Measurements from ENCODE around the gene TMEM72. TPM values are rescaled to one million over a fixed set of nuclear protein-coding genes. Genes with fewer than 3 reads are reported as not detected.

Gene TMEM72
- total RNA-seq, 2 donors from 2014 or later, result 1.6 TPM; not detected in 1

DNA sequence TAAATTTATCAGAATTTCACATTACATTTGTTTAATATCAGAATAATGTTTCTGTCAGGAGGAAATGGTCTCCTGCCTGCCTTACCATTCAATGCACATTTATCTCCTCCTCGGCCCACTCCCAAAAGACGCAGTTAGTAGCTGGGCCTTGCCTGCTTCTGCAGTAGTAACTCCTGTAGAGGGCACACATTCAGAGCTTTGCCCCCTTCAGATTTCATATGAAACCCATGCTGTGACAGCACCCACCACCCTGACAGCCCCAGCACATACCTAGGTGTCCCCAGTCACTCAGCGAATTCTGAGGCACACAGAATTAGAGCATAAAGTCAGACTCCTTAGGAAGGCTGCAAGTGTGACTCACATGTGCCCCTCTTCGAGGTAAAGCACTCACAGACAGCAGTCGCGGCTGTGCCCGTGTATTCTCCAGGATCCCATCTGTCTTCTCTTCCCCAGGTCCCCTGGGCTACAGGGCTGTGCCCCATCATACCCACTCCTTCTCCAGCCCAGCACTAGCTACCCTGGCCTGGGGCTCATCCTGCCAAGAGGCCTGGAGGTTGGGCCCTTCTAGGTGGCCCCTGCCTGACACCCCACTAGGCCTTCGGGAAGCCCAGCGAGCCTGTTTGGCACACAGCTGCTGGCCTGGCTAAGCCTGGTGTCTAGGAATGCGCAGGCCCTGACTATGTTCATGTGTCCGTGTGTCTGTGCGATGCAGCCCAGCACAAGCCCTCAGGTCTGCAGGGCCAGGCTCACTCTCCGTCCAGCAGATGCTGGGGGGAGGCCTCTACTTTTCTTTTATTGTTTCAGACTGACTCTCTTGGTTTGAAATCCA is 72.1 kb downstream of the TMEM72 start:
- H3K36me3 ChIP-seq, result no peaks in the 10 kb centered on the region
- no peaks in the 10 kb centered on the region for H3K9me3 ChIP-seq
- intact Hi-C loops (cut with DNase I), result no loop called here
- TF ChIP-seq CTCF (IDR thresholded peaks at IDR 0.05), result no peak
- TF ChIP-seq POLR2A (IDR thresholded peaks at IDR 0.05), result no peak
- no peak for DNase-seq (ENCODE audit: low spot score)
- peaks cover 20% of the 10 kb centered on the region for H3K4me1 ChIP-seq (replicated peaks)
- H3K27ac ChIP-seq, result no peak overlapping the region
- WGBS, result 90% methylated on average over 13 of the region's 13 CpGs
- no peak overlapping the region for H3K4me3 ChIP-seq
- no peaks in the 10 kb centered on the region for H3K27me3 ChIP-seq (replicated peaks; ENCODE audit: insufficient read depth)

DNA sequence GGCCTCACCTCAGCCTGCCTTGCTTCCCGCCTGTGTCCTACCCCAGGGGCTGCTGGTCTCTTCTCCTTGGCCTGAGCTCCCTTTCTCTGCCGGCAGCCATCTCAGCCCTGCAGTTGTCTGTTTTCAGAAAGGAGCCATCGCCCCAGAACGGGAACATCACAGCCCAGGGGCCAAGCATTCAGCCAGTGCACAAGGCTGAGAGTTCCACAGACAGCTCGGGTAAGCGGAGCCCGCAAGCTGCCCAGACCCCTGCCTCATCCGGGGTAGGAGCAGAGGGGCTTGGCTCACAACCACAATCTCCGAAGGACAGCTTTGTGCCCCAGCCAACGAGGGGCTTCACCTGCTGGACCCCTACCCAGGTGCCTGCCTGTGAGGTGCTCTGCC is 72.8 kb downstream of the TMEM72 start:
- H3K4me1 ChIP-seq (replicated peaks), result peaks cover 19% of the 10 kb centered on the region
- H3K27ac ChIP-seq, result no peak overlapping the region
- H3K27me3 ChIP-seq (replicated peaks; ENCODE audit: insufficient read depth), result no peaks in the 10 kb centered on the region
- TF ChIP-seq POLR2AphosphoS5 (IDR thresholded peaks at IDR 0.05), result no peak
- TF ChIP-seq POLR2A (IDR thresholded peaks at IDR 0.05), result no peak
- no peak for TF ChIP-seq CTCF (IDR thresholded peaks at IDR 0.05)
- intact Hi-C loops (cut with DNase I), result no loop called here
- H3K4me3 ChIP-seq, result no peak overlapping the region
- no peaks in the 10 kb centered on the region for H3K9me3 ChIP-seq
- no peaks in the 10 kb centered on the region for H3K36me3 ChIP-seq
- DNase-seq (ENCODE audit: low spot score), result no peak
- 93% methylated on average over 10 of the region's 10 CpGs for WGBS

DNA sequence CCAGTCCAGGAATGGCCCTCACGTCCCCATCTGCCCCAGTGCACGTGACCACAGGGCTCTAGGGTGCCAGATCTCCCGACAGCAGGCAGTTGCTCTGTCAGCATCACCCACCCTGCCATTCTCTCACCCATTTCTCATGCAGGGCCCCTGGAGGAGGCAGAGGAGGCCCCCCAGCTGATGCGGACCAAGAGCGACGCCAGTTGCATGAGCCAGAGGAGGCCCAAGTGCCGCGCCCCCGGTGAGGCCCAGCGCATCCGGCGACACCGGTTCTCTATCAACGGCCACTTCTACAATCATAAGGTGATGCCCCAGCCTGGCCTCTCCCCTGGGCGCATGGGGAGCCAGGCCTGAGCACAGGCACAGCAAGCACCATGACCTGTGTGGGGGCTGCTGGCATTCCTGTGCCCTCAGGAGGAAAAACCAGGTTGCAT is 73.5 kb downstream of the TMEM72 start:
- peaks cover 11% of the 10 kb centered on the region for H3K4me1 ChIP-seq (replicated peaks)
- DNase-seq (ENCODE audit: low spot score), result no peak
- no peak overlapping the region for H3K4me3 ChIP-seq
- no peaks in the 10 kb centered on the region for H3K9me3 ChIP-seq
- no peaks in the 10 kb centered on the region for H3K27me3 ChIP-seq (replicated peaks; ENCODE audit: insufficient read depth)
- intact Hi-C loops (cut with DNase I), result no loop called here
- H3K36me3 ChIP-seq, result no peaks in the 10 kb centered on the region
- WGBS, result 94% methylated on average over 15 of the region's 15 CpGs
- no peak for TF ChIP-seq POLR2AphosphoS5 (IDR thresholded peaks at IDR 0.05)
- no peak for TF ChIP-seq POLR2A (IDR thresholded peaks at IDR 0.05)
- TF ChIP-seq CTCF (IDR thresholded peaks at IDR 0.05), result no peak
- H3K27ac ChIP-seq, result no peak overlapping the region

- Histone ChIP-seq H3K27ac (no peak overlapping the region), H3K4me3 (no peak overlapping the region), H3K9me3 (no peaks in the 10 kb centered on the region), H3K36me3 (no peaks in the 10 kb centered on the region), H3K4me1 (replicated peaks) (peaks cover 11% of the 10 kb centered on the region), H3K27me3 (replicated peaks; ENCODE audit: insufficient read depth) (no peaks in the 10 kb centered on the region)
- intact Hi-C loops (cut with DNase I), result no loop called here
- no peak for TF ChIP-seq POLR2A (IDR thresholded peaks at IDR 0.05)
- TF ChIP-seq POLR2AphosphoS5 (IDR thresholded peaks at IDR 0.05), result no peak
- TF ChIP-seq CTCF (IDR thresholded peaks at IDR 0.05), result no peak
- 70% methylated on average over 9 of the region's 9 CpGs for WGBS
- DNase-seq (ENCODE audit: low spot score), result no peak
These were observed 74.1 kb downstream of the TMEM72 start for GRCh38 chr10:44985175-44985681.

GRCh38 chr10:44986179-44986578 is 75.0 kb downstream of the TMEM72 start:
- Histone ChIP-seq H3K4me3 (no peak overlapping the region), H3K27ac (no peak overlapping the region), H3K27me3 (replicated peaks; ENCODE audit: insufficient read depth) (no peaks in the 10 kb centered on the region), H3K9me3 (no peaks in the 10 kb centered on the region), H3K36me3 (no peaks in the 10 kb centered on the region), H3K4me1 (replicated peaks) (peaks cover 6% of the 10 kb centered on the region)
- DNase-seq (ENCODE audit: low spot score), result no peak
- WGBS, result 76% methylated on average over 3 of the region's 3 CpGs
- TF ChIP-seq CTCF (IDR thresholded peaks at IDR 0.05) (no peak), POLR2AphosphoS5 (IDR thresholded peaks at IDR 0.05) (no peak), POLR2A (IDR thresholded peaks at IDR 0.05) (no peak)
- intact Hi-C loops (cut with DNase I), result no loop called here
